ENCODE results near the gene BCKDHB.

GRCh38 chr6:80338201-80338836 lies 231.8 kb downstream of the BCKDHB start:
- TF ChIP-seq CTCF (IDR thresholded peaks at IDR 0.05) (peak in 4 of 7 experiments; percentile 21 to 61 (median 40)), EP300 (IDR thresholded peaks at IDR 0.05) (no peak), POLR2A (IDR thresholded peaks at IDR 0.05) (no peak)

All from stomach (tissue), 4 donors.